Psoas muscle (tissue), 8 donors: Measurements from ENCODE around the gene ULBP1. TPM values are rescaled to one million over a fixed set of nuclear protein-coding genes. Genes with fewer than 3 reads are reported as not detected.
A peak's percentile ranks its signal among the peaks of the same experiment; 100 is the strongest.
"Not testable (repeated sequence)": the region's sequence is repeated elsewhere in the genome, so short reads cannot be mapped to it uniquely, and the experiment has no call there.

Source experiments
- ATAC-seq, 4 donors: fragments of 200-7000 bp; cut with Tn5 transposase; one replicate each; pipeline ENCODE4 v1.9.1; 2020; ENCODE audit warnings: moderate library complexity in 3 of 4, mild to moderate bottlenecking in 2 of 4
- DNase-seq, 2 donors: peaks; one replicate each; pipeline ENCODE4 v3.0.0-alpha.2; 2020
- H3K27ac ChIP-seq: fragments of 200-600 bp; one replicate; pipeline ENCODE4 v1.8.0; 2022
- H3K27me3 ChIP-seq, 3 donors: fragments of 200-600 bp in 1 of 3; one replicate each; pipeline versions ENCODE4 v1.6.1 to v1.8.0; 2013 to 2022; ENCODE audit warnings: low read length in 2 of 3, mild to moderate bottlenecking in 2 of 3, moderate library complexity in 1 of 3; ENCODE audit not compliant: insufficient read depth in 3 of 3
- H3K36me3 ChIP-seq, 2 donors: fragments of 200-600 bp in 1 of 2; one replicate each; pipeline versions ENCODE4 v1.6.1 to v1.8.0; 2013 to 2022; ENCODE audit warnings: low read depth in 1 of 2, mild to moderate bottlenecking in 1 of 2, moderate library complexity in 1 of 2; ENCODE audit not compliant: insufficient read depth in 1 of 2
- H3K4me1 ChIP-seq: fragments of 200-600 bp; one replicate; pipeline ENCODE4 v1.8.0; 2022
- H3K4me3 ChIP-seq: fragments of 200-600 bp; one replicate; pipeline ENCODE4 v1.8.0; 2022; ENCODE audit warnings: mild to moderate bottlenecking
- H3K9me3 ChIP-seq: fragments of 200-600 bp; one replicate; pipeline ENCODE4 v1.8.0; 2022
- CTCF ChIP-seq: fragments of 200-600 bp; IDR thresholded peaks from one replicate; pipeline ENCODE4 v1.8.0; 2022; ENCODE audit warnings: antibody characterized with exemption
- WGBS, 3 donors: extraction: QIAGEN DNeasy Blood & Tissue Kit; methylation state at CpG; one replicate each; pipeline versions ENCODE4 v1.1.6 to v1.1.7; 2013; 5-methylcytosine and 5-hydroxymethylcytosine counted together
- intact Hi-C, 2 donors: fragments of 100-400 bp; cut with DNase I; formaldehyde crosslinking; loops; one replicate each; pipeline versions ENCODE4 v1.11.0 to v1.14.2; 2022
- polyA plus RNA-seq, 3 donors: library from polyadenylated mRNA; stranded (reverse); fragments of 200-250 nt; gene quantifications; one replicate each; pipeline ENCODE4 v1.2.3, GENCODE V29; 2013
- total RNA-seq, 4 donors: library from RNA; stranded (reverse); fragmentation: NEBNext Ultra II Directional in 2 of 4; extraction: Animal tissue kit (Norgen Biotek cat#: 25700) in 2 of 4; gene quantifications; one replicate each; pipeline versions ENCODE4 v1.2.1 to v1.2.4, GENCODE V29; 2021 to 2023
- donor health status: healthy with polysubstance abuse.
- donor health status: DM: no; HTN: no; CAD: no; lungs with moderate emphysema.
- donor health status: Bipolar disorder and iron deficiency.
- donor health status: healthy.
- donor health status: DM: yes; HTN: yes; CAD: no.
- donor health status: DM: no; HTN: no; CAD: no.
- donor health status: DM: no; HTN: no; CAD: no.
- donor health status: DM: yes; HTN: yes; CAD: no.

ULBP1 gene
- total and polyA plus RNA-seq, 7 donors: 0.03 to 0.12 (median 0.10) TPM

DNA sequence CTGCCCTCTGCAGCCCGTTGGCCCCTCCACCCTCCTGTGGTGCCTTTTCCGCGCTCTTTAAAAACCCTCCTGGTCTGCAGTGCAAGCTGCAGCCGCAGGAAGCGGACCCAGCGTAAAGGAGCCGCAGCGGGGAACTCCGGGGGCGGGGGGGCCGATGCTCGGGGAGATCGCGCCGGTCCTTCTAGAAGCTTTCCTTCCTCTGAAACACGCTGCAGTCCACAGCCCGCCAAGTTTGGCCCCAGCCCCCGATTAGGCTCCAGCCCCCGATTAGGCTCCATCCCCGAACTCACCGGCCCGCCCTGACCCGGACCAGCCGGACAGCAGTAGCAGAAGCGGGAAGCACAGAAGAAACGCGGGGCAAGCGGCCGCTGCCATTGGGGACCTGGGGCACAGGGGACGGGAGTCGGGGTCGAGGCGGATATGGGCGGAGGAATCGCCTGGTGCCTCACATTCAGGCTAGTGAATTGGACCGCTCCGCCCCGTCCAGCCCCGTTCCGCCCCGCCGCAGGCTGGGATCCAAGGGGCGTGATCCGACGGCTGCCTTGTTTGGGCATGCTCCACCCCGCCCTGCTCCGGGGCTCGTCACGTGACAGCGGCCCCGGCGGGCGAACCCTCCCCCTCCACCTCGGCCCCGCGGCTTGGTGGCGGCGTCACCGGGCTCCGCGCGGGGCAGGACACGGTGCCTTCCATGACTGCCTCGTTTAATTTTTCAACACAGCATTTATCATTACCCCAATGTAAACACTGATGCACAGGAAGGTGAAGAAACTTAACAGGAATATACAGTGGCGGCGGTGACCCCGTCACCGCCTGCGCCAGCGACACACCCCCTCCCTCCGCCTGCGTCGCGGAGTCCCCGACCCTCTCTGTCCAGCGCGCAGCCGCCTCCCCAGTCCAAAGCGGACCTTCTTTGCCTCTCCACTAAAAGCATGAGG, 41.3 kb downstream of the ULBP1 start:
- no peak overlapping the region for H3K27ac ChIP-seq

DNA sequence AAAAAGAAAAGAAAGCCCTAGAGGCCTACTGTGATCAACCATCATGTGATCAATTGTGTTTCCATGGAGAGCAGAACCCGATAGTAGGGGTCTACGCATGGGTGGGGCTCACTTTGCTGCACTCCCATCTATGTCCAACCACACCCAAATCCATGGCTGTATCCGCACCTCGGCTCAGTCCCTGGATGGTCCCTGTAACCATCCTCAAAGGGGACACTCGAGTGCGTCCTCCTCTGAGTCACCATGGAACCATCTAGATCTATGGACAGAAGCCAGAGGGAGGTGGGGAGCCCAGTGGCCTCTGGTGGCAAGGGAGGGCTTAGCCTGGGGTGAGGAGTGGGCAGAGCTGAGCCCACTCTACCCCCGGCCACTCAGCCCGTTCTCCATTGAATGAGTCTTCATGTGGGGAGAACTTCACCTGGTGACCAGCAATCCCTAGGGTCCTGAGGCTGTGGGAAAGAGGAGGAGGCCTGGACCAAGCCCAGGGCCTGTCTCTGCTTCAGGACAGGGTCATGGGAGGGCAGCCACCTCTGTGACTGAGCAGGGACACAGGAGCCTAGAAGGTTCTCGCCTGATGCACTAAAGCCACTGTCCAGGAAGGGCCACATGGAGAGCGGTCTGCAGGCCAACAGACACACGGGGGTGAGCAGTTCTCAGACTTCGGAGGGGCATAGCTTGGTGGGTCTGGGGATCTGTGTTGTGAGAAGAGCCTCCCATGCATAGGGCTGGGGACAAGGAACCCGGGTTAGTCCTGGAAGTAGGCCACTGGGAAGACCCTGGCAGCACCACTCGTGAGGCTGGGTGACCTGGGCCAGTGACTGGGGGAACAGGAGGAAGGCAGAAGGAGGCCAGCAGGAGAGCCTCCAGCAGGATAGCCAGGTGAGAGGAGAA, 42.3 kb downstream of the ULBP1 start:
- Histone ChIP-seq H3K9me3 (no peaks in the 10 kb centered on the region), H3K4me3 (peak overlapping the region; percentile 75), H3K27me3 (peaks cover 0 to 56% (median 5%) of the 10 kb centered on the region in 3 donors), H3K4me1 (peaks cover 7% of the 10 kb centered on the region), H3K27ac (no peak overlapping the region), H3K36me3 (no peaks in the 10 kb centered on the region)
- ATAC-seq (no peak), DNase-seq (no peak)
- 81 to 84% (median 83%) methylated on average over 14 of the region's 14 CpGs for WGBS, 3 donors
- intact Hi-C loops: no loop called here
- TF ChIP-seq CTCF: no peak

More for the DNA sequence above, 41.3 kb downstream of the ULBP1 start:
- H3K4me3 ChIP-seq: peak overlapping the region; percentile 75
- DNase-seq (peak; percentile 94 to 95), ATAC-seq (peak; percentile 99 to 100 (median 99))
- H3K36me3 ChIP-seq: no peaks in the 10 kb centered on the region
- peaks cover 0 to 53% (median 5%) of the 10 kb centered on the region in 3 donors for H3K27me3 ChIP-seq
- H3K4me1 ChIP-seq: peaks cover 7% of the 10 kb centered on the region
- WGBS, 3 donors: 1 to 2% (median 1%) methylated on average over 42 to 79 of the region's 79 CpGs
- TF ChIP-seq CTCF: no peak
- intact Hi-C loops: no loop called here
- H3K9me3 ChIP-seq: no peaks in the 10 kb centered on the region

- H3K27ac ChIP-seq: no peak overlapping the region
- H3K4me3 ChIP-seq: no peak overlapping the region
- H3K9me3 ChIP-seq: no peaks in the 10 kb centered on the region
- intact Hi-C loops: no loop called here
- peaks cover 0 to 54% (median 6%) of the 10 kb centered on the region in 3 donors for H3K27me3 ChIP-seq
- H3K4me1 ChIP-seq: peaks cover 7% of the 10 kb centered on the region
- H3K36me3 ChIP-seq: no peaks in the 10 kb centered on the region
- ATAC-seq (no peak), DNase-seq (no peak)
- peak; percentile 32 for TF ChIP-seq CTCF
- WGBS, 3 donors: 74 to 81% (median 76%) methylated on average over 7 of the region's 7 CpGs
These were observed 43.3 kb downstream of the ULBP1 start for GRCh38 chr6:150006961-150007464.

GRCh38 chr6:150008588-150008987, 44.8 kb downstream of the ULBP1 start:
- WGBS, 3 donors: 27 to 41% (median 32%) methylated on average over 9 of the region's 9 CpGs
- Histone ChIP-seq H3K27ac (no peak overlapping the region), H3K27me3 (peaks cover 0 to 57% (median 11%) of the 10 kb centered on the region in 3 donors), H3K4me1 (peaks cover 7% of the 10 kb centered on the region), H3K36me3 (no peaks in the 10 kb centered on the region), H3K9me3 (no peaks in the 10 kb centered on the region), H3K4me3 (no peak overlapping the region)
- no peak for TF ChIP-seq CTCF
- ATAC-seq (no peak), DNase-seq (no peak)
- intact Hi-C loops: no loop called here

GRCh38 chr6:150012846-150013784, 49.4 kb downstream of the ULBP1 start:
- intact Hi-C loops, H3K4me1 ChIP-seq, DNase-seq, H3K4me3 ChIP-seq, ATAC-seq, H3K36me3 ChIP-seq, H3K27ac ChIP-seq, H3K9me3 ChIP-seq: not testable (repeated sequence)
- peaks cover 0 to 62% (median 16%) of the 10 kb centered on the region in 3 donors for H3K27me3 ChIP-seq
- 31 to 45% (median 34%) methylated on average over 7 to 8 of the region's 8 CpGs for WGBS, 3 donors

DNA sequence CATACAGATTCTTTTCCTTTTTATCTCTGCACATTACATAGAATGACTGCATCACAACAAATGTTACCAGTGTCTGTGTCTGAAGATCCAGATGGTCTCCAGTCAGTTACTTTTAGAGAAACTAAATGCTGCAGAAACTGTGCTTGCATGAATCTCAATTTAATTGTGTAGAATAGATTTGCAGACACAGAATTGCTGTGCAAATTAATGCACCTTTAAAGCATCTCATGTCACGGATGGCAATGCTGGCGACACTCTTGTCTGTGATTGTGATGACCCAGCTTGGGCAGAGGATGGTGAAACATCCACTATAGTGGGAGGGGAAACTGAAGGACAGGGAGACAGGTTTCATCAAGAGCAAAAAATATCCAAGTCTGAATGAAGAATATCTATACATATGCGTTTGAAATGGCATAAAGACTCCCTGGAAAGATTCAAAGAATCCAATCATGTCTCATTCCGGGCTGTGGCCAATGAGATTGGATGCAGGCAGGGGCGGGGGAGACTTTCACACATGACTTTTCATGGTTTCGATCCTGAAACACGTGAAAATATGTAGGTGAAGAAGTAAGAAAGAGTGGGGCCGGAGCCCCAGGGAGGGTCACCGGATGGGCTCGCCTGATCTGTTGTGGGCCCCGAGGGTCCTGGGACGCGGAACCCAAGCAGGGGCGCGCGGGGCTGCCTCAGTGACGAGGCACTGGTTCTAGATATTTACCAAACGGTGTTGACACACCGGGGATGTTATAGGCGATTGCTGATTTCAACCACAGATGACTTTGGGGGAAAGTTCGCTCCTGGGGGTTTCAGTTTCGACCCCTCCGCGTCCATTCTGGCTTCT, 50.3 kb downstream of the ULBP1 start:
- H3K36me3 ChIP-seq, DNase-seq, H3K9me3 ChIP-seq, ATAC-seq, intact Hi-C loops, H3K27ac ChIP-seq, H3K4me1 ChIP-seq, H3K4me3 ChIP-seq: not testable (repeated sequence)
- WGBS, 3 donors: 11 to 26% (median 14%) methylated on average over 7 to 12 of the region's 24 CpGs
- peaks cover 0 to 62% (median 14%) of the 10 kb centered on the region in 3 donors for H3K27me3 ChIP-seq
